ENCODE measurements around the gene TMEM89.

The TMEM89 gene

GRCh38 chr3:48641396-48641795 lies 19.8 kb upstream of the TMEM89 start:
- no peak for DNase-seq

- no peak for DNase-seq
Observed at GRCh38 chr3:48639944-48640606, 18.5 kb upstream of the TMEM89 start.

GRCh38 chr3:48637305-48637704 lies 15.7 kb upstream of the TMEM89 start:
- no peak for DNase-seq

- DNase-seq, result no peak
Observed at GRCh38 chr3:48636149-48636655, 14.6 kb upstream of the TMEM89 start.

- peak; percentile 97 for DNase-seq
Observed at GRCh38 chr3:48635222-48636021, 13.9 kb upstream of the TMEM89 start, which contains the start of gene SLC26A6. TSS of gene SLC26A6 (minus strand) at chr3:48635461. CDS start at chr3:48635393, 68 bp downstream.

DNA sequence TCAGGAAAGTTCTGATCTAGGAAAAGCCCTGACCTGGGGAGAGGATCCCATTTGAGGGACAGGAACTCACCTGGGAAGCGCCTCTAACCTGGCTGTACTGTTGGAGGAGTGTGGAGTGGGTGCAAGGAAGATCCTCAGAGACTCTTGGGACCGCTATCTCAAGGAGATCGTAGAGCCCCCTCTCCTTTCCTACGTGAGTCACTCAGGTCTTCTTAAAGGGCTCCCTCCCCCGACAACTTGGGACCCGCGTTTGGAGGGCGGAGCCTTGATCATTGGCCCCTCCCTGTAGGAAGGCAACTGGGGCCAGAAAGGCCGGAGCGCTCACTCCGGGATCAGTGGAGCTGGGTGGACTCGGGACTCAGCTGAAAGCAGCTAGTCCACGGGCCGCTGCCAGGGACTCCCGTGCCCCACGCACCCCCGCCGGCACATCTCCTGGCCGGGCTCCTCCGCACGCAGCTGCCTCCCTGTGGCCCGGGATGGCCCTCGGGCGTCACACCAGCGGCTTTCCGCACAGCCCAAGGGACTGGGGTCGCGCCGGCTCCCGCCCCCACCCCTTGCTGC lies 13.2 kb upstream of the TMEM89 start:
- DNase-seq, result peak; percentile 78

DNA sequence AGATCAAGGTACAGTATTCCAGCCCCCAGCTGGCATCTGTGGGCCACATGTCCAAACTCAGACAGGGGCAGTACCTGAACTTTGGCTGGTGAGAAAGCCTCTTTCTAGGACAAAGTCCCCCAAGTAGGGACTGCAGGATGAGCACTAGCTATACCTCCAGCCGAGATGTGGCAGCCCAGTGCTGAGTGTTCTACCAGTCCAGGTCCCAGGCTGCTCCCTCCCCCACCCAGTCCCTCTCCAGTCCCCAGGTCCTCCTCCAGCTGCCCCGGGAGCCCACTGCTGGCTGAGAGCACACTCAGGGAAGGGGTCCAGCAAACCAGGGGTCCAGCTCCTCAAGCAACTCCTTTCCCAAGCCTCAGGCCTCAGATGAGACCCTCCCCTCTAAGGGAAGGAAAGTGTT lies 12.2 kb upstream of the TMEM89 start:
- DNase-seq, result no peak

DNA sequence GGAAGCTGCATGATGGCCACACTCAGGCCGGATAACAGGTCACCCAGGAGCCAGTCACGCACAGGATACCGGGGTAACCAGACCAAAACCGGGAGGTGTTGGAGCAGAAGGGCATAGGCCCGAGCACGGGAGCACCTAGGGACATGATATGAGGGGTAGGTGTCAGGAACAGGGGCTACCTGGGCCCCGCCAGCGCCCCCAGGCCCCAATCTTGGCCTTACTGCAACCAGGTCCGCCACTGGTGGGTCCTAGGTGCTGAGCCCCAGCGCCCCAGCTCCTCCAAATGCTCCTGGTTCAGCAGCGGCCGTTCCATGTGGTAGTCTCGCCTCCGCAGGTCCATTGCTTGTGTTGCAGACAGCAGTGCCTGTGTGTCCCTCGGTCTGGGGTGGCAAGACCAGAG lies 11.7 kb upstream of the TMEM89 start:
- no peak for DNase-seq

GRCh38 chr3:48631516-48632448 lies 10.2 kb upstream of the TMEM89 start:
- DNase-seq, result no peak

GRCh38 chr3:48630833-48631232 lies 9.3 kb upstream of the TMEM89 start:
- DNase-seq, result no peak

- no peak for DNase-seq
Observed at GRCh38 chr3:48630407-48630806, 8.8 kb upstream of the TMEM89 start.

- DNase-seq, result no peak
Observed at GRCh38 chr3:48629894-48630293, 8.3 kb upstream of the TMEM89 start.

DNA sequence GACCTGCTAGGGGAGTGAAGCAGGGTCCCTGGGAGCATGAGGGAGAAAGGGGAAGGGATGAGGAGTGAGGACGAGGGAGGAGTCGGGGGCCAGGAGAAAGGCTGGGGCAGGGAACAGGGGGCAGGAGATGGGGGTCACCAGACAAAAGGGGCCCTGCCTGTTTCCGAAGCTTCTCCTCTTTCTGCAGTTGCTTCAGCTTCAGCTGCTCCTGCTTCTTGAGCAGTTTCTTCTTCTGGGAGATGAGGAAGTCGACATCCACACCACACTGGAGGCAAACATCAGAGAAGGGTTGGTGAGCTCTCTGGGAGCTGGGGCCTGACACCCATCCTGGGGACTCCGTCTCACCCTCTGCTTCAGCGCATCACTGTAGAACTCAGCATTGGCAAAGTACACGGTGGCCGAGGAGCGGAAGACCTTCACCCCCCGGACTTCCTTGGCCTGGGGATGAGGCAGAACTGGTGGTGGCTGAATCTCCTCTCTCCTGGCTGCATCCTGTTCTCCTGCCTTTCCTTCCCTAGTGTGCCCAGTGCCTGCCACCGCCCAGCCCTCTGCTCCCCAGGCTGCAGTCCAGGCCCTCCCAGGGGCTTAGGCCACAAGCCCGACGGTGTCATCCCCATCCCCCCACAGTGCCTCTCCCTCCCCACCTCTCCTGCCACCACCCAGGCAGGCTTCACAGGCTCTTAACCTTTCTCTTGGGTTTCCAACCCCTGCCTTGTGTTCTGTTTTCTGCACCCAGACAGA lies 6.9 kb upstream of the TMEM89 start:
- DNase-seq, result no peak

DNA sequence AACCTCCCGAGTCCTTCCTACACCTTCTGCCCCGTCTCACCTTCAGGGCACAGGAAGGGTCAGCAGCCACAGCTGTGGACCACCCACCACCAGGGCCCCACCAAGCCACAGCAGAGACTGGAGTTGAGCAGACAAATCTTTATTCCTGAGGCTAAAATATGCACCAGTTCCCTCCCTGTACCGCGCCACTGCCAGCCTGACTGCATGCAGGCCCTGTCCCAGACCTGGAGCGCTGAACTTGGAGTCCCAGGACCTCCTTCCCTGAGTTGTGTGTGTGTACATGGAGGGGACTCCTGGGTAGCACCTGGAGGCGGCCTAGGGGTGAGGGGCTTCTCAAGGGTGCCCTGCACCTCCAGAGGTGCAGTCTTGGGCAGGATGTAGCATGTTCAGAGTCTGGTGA lies 4.0 kb upstream of the TMEM89 start:
- no peak for DNase-seq

DNA sequence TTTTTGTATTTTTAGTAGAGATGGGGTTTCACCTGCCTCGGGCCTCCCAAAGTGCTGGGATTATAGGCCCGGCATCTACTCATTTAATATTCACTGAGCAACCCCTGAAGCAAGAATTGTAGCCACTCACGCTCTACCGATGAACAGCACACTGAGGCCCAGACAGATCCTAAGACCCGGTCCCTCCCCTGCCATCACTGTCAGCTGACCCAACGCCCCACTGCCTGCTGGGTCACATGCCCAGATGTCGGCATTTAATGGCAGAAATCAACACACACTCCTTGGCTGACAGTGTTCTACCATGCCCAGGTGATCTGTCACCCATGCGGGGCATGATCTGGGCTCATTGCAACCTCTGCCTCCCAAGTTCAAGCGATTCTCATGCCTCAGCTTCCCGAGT lies 3.2 kb upstream of the TMEM89 start:
- no peak for DNase-seq

DNA sequence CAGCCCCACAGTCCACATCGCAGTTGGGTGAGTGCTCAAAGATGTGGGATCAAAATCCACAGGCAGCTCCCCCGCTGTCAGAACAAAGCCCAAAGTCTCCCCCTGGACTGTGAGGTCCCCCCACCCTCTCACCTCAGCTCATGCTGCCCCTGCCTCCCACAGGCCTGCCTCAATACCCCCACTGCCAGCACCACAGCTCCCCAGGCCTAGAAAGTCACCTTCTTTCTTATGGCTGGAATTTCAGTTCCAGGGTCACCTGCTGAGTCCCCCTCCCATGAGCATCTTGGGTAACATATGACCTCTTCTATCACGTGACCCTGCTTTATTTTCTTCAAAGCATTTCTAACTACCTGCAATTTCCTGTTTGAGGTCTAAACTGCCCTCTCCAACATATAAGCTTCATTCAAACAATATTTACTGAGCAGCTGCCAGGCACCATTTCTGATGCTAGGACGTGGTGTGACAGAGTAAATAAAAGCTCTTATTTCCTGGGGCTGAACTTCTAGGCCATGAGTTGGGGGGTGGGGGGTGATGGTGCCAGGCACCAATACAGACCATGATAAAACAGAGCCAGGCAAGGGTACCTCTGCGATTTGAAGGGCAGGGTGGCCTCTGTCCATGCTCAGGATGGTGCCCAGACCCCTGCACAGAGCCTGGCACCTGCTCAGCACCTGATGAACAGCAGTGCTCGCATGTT lies 2.4 kb upstream of the TMEM89 start:
- no peak for DNase-seq

DNA sequence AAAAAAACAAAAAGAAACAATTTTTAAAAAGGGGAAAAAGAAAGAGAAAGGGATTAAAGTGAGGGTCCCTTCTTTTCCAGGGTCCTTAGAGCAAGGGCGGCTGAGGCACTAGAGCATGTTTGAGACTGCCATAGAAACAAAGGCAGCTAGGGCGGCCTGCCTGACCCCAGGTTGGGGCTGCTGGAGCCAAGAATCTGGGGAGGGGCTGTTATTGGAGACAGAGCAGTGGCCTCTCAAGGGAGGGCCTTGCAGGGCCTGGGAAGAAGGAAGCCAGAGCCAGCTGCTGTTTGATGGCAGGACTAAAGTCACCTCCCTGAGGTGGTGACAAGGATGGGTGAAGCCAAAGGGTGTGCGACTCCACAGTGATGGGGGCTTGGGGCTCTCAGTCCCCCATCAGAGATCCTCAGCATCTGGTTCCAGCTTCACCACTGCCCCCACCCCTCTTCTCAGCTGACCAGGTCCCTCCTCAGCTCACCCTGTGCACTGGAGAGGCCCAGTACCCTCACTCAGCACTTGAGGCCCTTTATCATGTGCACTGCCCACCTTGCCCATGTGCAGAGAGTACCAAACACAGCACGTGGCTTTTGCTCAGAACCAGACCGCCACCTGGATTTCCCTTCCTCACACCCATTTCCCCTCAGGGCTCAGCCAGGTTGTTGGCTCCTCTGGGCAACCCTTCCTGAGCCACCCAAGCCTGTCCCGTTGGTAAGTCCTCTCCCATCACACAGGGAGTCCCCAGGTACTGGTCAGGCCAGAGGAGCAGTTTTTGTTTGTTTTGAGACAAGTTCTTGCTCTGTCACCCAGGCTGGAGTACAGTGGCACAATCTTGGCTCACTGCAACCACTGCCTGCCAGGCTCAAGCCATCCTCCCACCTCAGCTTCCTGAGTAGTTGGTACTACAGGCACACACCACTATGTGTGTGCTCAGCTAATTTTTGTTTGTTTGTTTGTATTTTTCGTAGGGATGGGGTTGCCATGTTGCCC lies 1.7 kb downstream of the TMEM89 start:
- DNase-seq, result no peak

DNA sequence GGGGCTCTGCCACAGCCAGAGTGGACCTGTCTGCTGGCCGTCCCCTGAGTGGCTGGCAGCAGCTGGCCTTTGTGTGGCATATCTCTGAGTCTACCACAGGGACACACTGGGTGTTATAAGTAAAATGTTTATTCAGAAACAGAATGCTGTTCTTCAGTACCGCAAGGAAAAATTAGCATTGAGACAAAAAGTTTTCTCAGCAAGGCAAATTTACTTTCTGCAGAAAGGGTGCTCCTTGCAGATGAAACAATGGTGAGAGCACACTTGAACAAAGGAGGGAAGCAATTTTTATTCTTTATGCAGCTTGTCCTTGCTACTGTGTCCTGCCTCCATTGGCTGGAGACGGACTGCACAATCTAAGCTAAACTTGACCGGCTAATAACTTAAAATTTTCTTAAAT lies 4.0 kb downstream of the TMEM89 start:
- no peak for DNase-seq

DNA sequence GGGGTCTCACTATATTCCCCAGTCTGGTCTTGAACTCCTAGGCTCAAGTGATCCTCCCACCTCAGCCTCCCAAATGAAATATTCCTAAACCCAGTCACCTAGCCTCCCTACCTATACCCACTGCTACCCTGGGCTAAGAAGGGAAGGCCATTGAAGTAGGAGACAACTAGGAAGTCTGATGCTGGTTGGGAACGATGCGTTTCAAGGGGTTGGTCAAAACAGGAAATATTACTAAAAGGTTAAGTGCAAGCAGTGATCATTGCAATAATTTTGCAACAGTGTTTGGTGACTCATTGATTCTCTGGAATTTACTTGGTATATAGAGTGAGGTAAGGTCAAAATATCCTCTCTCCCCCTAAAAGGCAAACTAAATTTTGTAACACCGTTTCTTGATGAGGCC lies 7.5 kb downstream of the TMEM89 start:
- peak; percentile 82 for DNase-seq

DNA sequence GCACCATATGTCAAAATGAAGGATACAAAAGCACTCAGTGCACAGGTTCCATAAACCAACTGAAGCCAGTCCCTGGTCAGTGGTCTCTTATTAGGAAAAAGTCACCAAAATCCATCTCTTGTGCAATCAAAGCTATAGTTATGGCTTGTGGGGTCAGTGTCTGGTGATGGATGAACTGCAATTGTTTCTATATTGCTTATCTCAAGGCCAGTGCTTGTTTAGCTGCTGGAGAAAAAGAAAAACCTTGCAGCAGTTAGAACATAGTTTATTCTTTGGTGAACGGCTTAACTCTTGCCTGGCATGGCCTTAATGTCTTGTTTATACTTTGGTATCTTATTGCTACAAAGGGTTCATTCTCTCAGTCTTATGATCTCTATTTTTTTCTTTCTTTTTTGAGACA lies 9.3 kb downstream of the TMEM89 start:
- DNase-seq, result no peak

All from EL (cell line).